HEK293T (cell line): ENCODE measurements around the gene MRPL18.
"Not testable (repeated sequence)": the region's sequence is repeated elsewhere in the genome, so short reads cannot be mapped to it uniquely, and the experiment has no call there.

Experiments
- CTCF ChIA-PET: fragments of 350-600 bp; formaldehyde crosslinking; extraction: SDS; loops from one replicate; lab custom pipeline; 2021; ENCODE audit warnings: antibody characterized with exemption, inconsistent platforms; lab: Yijun Ruan, JAX
- POLR2A ChIA-PET: fragments of 350-600 bp; formaldehyde crosslinking; extraction: SDS; loops from one replicate; lab custom pipeline; 2020; ENCODE audit warnings: antibody characterized with exemption, inconsistent platforms; lab: Yijun Ruan, JAX
- DNase-seq: peaks from one replicate; pipeline ENCODE4 v3.0.0; 2012; ENCODE audit warnings: mixed read lengths; ENCODE audit errors: extremely low spot score
- ARNT ChIP-seq: fragments of 450-650 bp; IDR thresholded peaks from 2 replicates; pipeline ENCODE4 v1.6.1; 2017; ENCODE audit warnings: mild to moderate bottlenecking
- BHLHE40 ChIP-seq: fragments of 450-650 bp; IDR thresholded peaks from 2 replicates; pipeline ENCODE4 v1.6.1; 2016; ENCODE audit warnings: mild to moderate bottlenecking, moderate library complexity, borderline replicate concordance
- CTBP1 ChIP-seq: fragments of 450-650 bp; IDR thresholded peaks from 2 replicates; pipeline ENCODE4 v1.6.1; 2016; ENCODE audit warnings: borderline replicate concordance
- ELF4 ChIP-seq: fragments of 450-650 bp; IDR thresholded peaks from 2 replicates; pipeline ENCODE4 v1.6.1; 2017; ENCODE audit warnings: antibody characterized with exemption
- FOXA1 ChIP-seq: fragments of 450-650 bp; IDR thresholded peaks from 2 replicates; pipeline ENCODE4 v1.6.1; 2016; ENCODE audit warnings: mild to moderate bottlenecking
- FOXK2 ChIP-seq: fragments of 450-650 bp; IDR thresholded peaks from 2 replicates; pipeline ENCODE4 v1.6.1; 2016; ENCODE audit warnings: mild to moderate bottlenecking
- FOXM1 ChIP-seq: fragments of 450-650 bp; IDR thresholded peaks from 2 replicates; pipeline ENCODE4 v1.6.1; 2017; ENCODE audit warnings: mild to moderate bottlenecking, borderline replicate concordance
- HDGF ChIP-seq: fragments of 450-650 bp; IDR thresholded peaks from 2 replicates; pipeline ENCODE4 v1.6.1; 2017; ENCODE audit warnings: antibody characterized with exemption, borderline replicate concordance
- L3MBTL2 ChIP-seq: fragments of 450-650 bp; conservative IDR thresholded peaks from 2 replicates; pipeline ENCODE4 v1.6.1; 2016; ENCODE audit warnings: mild to moderate bottlenecking
- LEF1 ChIP-seq: fragments of 450-650 bp; IDR thresholded peaks from 2 replicates; pipeline ENCODE4 v1.6.1; 2017; ENCODE audit warnings: mild to moderate bottlenecking, borderline replicate concordance
- NFRKB ChIP-seq: fragments of 450-650 bp; IDR thresholded peaks from 2 replicates; pipeline ENCODE4 v1.6.1; 2016; ENCODE audit warnings: mild to moderate bottlenecking, moderate library complexity
- SP1 ChIP-seq: fragments of 450-650 bp; IDR thresholded peaks from 2 replicates; pipeline ENCODE4 v1.6.1; 2017
- SUZ12 ChIP-seq: fragments of 450-650 bp; IDR thresholded peaks from 2 replicates; pipeline ENCODE4 v1.6.1; 2016; ENCODE audit warnings: mild to moderate bottlenecking
- TARDBP ChIP-seq: fragments of 450-650 bp; IDR thresholded peaks from 2 replicates; pipeline ENCODE4 v1.6.1; 2016
- ZNF384 ChIP-seq: fragments of 450-650 bp; IDR thresholded peaks from 2 replicates; pipeline ENCODE4 v1.6.1; 2016
- TF ChIP-seq, protein P1 (sequence below): fragments of 450-650 bp; IDR thresholded peaks from 2 replicates; pipeline ENCODE4 v1.6.1; 2016

Gene MRPL18

GRCh38 chr6:159807150-159807858, 17.0 kb downstream of the MRPL18 start:
- POLR2A ChIA-PET = interaction anchor here (0.7 to 5.4 kb wide), 2 partner anchors 17 to 1869 kb away, joined by 3 to 41 read pairs; partner anchors contain the start of genes MRPL18 and TCP1
- no peak for TF ChIP-seq L3MBTL2
- no peak for TF ChIP-seq ARNT
- TF ChIP-seq HDGF = no peak
- no peak for TF ChIP-seq FOXK2
- no peak for TF ChIP-seq FOXA1
- no peak for TF ChIP-seq TARDBP
- TF ChIP-seq ZNF384 = no peak
- no peak for TF ChIP-seq SP1
- no peak for TF ChIP-seq CTBP1
- CTCF ChIA-PET = interaction anchor here (0.6 to 0.7 kb wide), 2 partner anchors 32 to 472 kb away, joined by 3 to 4 read pairs; no protein-coding TSS in a partner anchor
- no peak for DNase-seq

DNA sequence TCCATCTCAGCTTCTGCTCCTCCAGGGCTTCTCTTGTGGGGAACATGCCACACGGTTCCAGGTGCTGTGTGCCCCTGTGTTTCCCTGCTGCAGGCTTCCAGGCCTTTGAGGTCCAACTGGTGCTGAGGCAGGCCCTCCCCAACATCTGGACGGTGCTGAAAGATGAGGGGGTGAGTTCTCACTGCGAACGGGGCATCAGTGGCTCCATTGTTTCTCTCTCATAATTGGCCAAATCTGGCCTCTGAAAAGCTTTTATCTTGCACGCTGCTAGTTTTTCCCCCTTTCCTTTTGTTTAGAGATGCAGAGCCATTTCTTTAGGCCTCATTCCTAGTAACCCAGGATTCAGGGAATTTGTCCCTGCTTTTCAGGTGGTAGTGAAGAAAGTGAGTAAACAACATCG, 18.4 kb downstream of the MRPL18 start:
- DNase-seq = no peak
- TF ChIP-seq TARDBP (no peak), ARNT (no peak)
- TF ChIP-seq, protein P1, sequence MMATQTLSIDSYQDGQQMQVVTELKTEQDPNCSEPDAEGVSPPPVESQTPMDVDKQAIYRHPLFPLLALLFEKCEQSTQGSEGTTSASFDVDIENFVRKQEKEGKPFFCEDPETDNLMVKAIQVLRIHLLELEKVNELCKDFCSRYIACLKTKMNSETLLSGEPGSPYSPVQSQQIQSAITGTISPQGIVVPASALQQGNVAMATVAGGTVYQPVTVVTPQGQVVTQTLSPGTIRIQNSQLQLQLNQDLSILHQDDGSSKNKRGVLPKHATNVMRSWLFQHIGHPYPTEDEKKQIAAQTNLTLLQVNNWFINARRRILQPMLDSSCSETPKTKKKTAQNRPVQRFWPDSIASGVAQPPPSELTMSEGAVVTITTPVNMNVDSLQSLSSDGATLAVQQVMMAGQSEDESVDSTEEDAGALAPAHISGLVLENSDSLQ = no peak
- ChIA-PET CTCF (no interaction called here), POLR2A (interaction anchor here (5.4 kb wide), 1 partner anchor 18 kb away, joined by 41 read pairs; the partner anchor contains the start of genes MRPL18 and TCP1)

DNA sequence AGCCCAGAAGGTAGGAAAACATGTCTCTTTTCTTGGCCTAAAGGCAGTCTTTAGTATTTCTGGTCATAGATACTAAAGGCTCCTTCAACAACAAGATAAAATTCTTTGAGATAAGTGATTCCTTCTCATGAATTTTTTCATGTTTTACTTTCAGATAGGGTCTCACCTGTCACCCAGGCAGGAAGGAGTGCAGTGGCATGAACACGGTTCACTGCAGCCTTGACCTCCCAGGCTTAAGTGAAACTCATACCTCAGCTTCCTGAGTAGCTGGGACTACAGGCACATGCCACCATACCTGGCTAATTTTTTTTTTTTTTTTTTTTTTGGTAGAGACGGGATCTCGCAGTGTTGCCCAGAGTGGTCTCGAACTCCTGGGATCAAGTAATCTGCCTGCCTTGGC, 18.9 kb downstream of the MRPL18 start:
- TF ChIP-seq ARNT = no peak
- TF ChIP-seq TARDBP = no peak
- TF ChIP-seq FOXM1 = no peak
- CTCF ChIA-PET = interaction anchor here (0.7 kb wide), 1 partner anchor 62 kb away, joined by 10 read pairs; no protein-coding TSS in a partner anchor
- POLR2A ChIA-PET = interaction anchor here (5.4 kb wide), 1 partner anchor 19 kb away, joined by 41 read pairs; the partner anchor contains the start of genes MRPL18 and TCP1

GRCh38 chr6:159813781-159814180, 23.5 kb downstream of the MRPL18 start:
- ChIA-PET POLR2A (interaction anchor here (1.3 kb wide), 1 partner anchor 17 kb away, joined by 3 read pairs; no protein-coding TSS in a partner anchor), CTCF (no interaction called here)
- TF ChIP-seq ARNT (no peak), SUZ12 (no peak), SP1 (no peak), HDGF (no peak), NFRKB (no peak), ZNF384 (no peak), CTBP1 (no peak)
- DNase-seq = no peak

More for the DNA sequence above, 18.9 kb downstream of the MRPL18 start:
- DNase-seq = no peak

GRCh38 chr6:159815410-159815809, 25.1 kb downstream of the MRPL18 start:
- ChIA-PET POLR2A (interaction anchor here (1.4 kb wide), 1 partner anchor 122 kb away, joined by 3 read pairs; no protein-coding TSS in a partner anchor), CTCF (no interaction called here)
- no peak for DNase-seq
- TF ChIP-seq ARNT (no peak), FOXA1 (no peak), HDGF (no peak), ZNF384 (no peak)

DNA sequence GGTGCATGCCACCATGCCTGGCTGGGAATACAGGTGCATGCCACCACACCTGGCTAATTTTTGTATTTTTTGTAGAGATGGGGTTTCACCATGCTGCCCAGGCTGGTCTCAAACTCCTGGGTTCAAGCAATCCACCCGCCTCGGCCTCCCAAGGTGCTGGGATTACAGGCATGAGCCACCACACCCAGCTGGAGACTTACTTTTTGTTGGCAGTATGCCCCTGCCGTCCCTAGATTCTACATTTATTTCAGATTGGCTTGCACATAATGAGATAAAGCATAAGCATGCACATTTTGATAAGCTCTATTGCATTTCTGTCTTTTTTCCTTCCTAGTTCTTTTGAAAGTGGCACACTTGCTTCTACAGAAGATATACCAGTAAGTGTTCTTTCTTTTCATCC, 26.5 kb downstream of the MRPL18 start:
- DNase-seq, CTCF ChIA-PET, POLR2A ChIA-PET: not testable (repeated sequence)

GRCh38 chr6:159817951-159818739, 27.9 kb downstream of the MRPL18 start:
- DNase-seq = no peak
- ChIA-PET CTCF (no interaction called here), POLR2A (no interaction called here)
- TF ChIP-seq L3MBTL2 (no peak), ELF4 (no peak), SP1 (no peak), HDGF (no peak), BHLHE40 (no peak), SUZ12 (no peak), NFRKB (no peak), FOXK2 (no peak), TARDBP (no peak), ZNF384 (no peak)
- TF ChIP-seq, protein P1 = no peak

- CTCF ChIA-PET = no interaction called here
- DNase-seq = no peak
- POLR2A ChIA-PET = interaction anchor here (1.3 kb wide), 1 partner anchor 92 kb away, joined by 4 read pairs; the partner anchor contains the start of gene WTAP
- no peak for TF ChIP-seq LEF1
- no peak for TF ChIP-seq ARNT
- no peak for TF ChIP-seq ELF4
- no peak for TF ChIP-seq SP1
- no peak for TF ChIP-seq NFRKB
Measured at GRCh38 chr6:159819098-159819497, 28.8 kb downstream of the MRPL18 start.
